GM18502 (cell line): ENCODE results near the gene PCSK5.
A peak's percentile ranks its signal among the peaks of the same experiment; 100 is the strongest.

Experiments used
- ATAC-seq: cut with Tn5 transposase; IDR thresholded peaks from one replicate; pipeline ENCODE4 v1.9.1; 2021; ENCODE audit warnings: mild to moderate bottlenecking; ENCODE audit not compliant: unreplicated experiment, poor library complexity

PCSK5 gene

GRCh38 chr9:76401176-76401575 is 510.7 kb downstream of the PCSK5 start:
- no peak for ATAC-seq

DNA sequence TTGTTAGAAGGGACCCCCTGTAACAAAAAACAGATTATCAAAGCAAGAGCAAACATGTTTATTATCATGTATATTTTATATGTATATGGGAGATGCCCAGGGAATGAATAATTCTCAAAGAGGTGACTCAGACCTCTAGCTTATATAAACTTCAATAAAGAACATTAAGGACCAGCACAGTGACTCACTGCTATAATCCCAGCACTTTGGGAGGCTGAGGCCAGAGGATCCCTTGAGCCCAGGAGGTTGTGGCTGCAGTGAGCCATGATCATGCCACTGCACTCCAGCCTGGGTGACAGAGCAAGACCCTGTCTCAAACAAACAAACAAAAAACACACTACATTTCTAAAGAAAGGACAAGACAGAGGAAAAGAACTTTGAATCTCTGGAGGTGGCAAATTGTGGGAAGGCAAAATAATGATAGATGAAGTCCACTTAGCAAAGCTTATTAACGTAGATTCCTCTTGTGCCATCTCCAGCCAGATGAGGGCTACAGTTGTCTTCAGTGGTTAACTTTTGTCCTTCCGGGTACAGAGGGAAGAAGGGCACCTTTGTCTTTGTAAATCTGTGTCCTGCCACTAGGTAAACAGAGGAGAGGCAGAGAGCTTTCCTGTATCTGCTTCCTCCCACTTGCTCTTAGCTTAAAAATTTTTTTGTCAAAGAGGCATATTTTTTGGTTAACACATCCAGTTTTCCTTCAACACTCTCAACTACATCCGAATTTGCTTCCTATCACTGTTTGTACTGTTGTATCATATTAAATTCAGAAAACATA is 511.3 kb downstream of the PCSK5 start:
- no peak for ATAC-seq

DNA sequence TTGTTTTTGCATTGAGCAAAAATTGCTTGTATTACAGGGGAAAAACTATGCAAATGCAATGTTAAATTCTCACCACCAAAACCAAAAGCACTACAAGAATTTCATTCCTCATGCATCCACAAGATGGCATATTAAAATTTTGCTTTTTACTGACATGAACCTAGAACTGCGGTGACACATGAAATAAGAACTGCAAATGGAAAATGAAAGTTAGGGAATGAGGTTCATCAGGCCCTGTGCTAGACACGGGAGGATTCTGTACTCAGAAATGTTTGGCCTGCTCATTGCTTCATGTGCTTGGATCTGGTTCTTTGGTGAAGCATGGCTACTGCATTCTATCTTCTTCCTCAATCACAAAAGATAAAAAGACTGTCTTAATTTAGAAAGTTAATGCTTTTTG is 512.9 kb downstream of the PCSK5 start:
- ATAC-seq: peak; percentile 86

DNA sequence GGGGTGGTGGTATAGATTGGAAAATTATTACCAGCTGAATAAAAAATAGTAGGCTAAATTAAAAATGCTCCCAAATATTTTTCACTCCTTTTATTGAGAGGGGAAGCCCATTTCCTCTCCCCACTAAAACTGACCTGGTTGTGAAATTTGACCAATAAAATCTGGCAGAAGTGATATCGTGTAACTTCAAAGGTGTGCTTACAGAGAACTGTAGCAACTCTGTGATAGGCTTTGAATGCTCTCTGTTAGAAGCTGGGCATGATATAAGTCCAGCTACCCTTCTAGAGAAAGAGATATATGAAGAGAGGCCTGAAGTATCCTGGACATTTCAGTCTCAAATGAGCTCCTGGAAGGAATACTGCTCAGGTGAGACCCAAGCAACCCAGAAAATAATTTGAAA is 513.9 kb downstream of the PCSK5 start:
- ATAC-seq: no peak

GRCh38 chr9:76405340-76405739 is 514.9 kb downstream of the PCSK5 start:
- ATAC-seq: no peak

DNA sequence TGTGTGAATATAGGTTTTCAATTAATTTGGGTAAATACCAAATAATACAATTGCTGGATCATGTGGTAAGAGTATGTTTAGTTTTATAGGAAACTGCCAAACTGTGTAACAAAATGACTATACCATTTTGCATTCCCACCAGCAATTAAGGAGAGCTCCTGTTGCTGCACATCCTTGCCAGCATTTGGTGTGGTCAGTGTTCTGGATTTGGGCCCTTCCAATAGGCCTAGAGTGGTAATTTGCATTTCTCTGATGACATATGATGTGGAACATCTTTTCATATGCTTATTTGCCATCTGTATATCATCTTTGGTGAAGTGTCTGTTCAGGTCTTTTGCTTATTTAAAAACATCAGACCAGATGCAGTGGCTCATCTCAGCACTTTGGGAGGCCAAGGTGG is 515.4 kb downstream of the PCSK5 start:
- ATAC-seq: no peak
